Measurements from ENCODE around the gene FBXO33.

- TF ChIP-seq POLR2AphosphoS5 (IDR thresholded peaks at IDR 0.05; ENCODE audit: low read depth, low read length), result no peak
- TF ChIP-seq NRF1 (IDR thresholded peaks at IDR 0.05; ENCODE audit: low read depth, low read length), result no peak
- TF ChIP-seq POLR2A (IDR thresholded peaks at IDR 0.05; ENCODE audit: control extremely low read depth in 1 of 2, low read depth in 2 of 2, low read length in 2 of 2), result no peak
- TF ChIP-seq CTCF (IDR thresholded peaks at IDR 0.05; ENCODE audit: control extremely low read depth in 1 of 3, insufficient read depth in 1 of 3, low read depth in 1 of 3, low read length in 3 of 3), result no peak
Measured at GRCh38 chr14:39419272-39419671, 13.0 kb downstream of the FBXO33 start.

All from H1 (cell line).